ENCODE results near the gene TMEM53.

- no peak for TF ChIP-seq EZH2 (IDR thresholded peaks at IDR 0.05)
- TF ChIP-seq POLR2AphosphoS5 (IDR thresholded peaks at IDR 0.05; ENCODE audit: borderline replicate concordance, low read depth, low read length), result no peak
These were observed 19.6 kb upstream of the TMEM53 start for GRCh38 chr1:44693900-44694299.
